IMR-90 (cell line): ENCODE results near the gene USP36. TPM values are rescaled to one million over a fixed set of nuclear protein-coding genes. Genes with fewer than 3 reads are reported as not detected.

Source experiments
- ATAC-seq: fragments of 200-7000 bp; cut with Tn5 transposase; 2 replicates; pipeline ENCODE4 v1.9.1; 2020; ENCODE audit warnings: low read depth, mild to moderate bottlenecking, moderate library complexity
- BruUV-seq: library from RNA; stranded (reverse); fragments of 400-500 nt; replicated peaks from 2 replicates; lab custom pipeline; 2021; lab: Mats Ljungman, UMichigan
- CTCF ChIA-PET: fragments of 300-600 bp; formaldehyde crosslinking; extraction: SDS; loops from one replicate; lab custom pipeline; 2021; ENCODE audit warnings: antibody characterized with exemption; lab: Yijun Ruan, JAX
- POLR2A ChIA-PET: fragments of 300-600 bp; sonication (Branson Sonifier 250); formaldehyde crosslinking; loops from one replicate; lab custom pipeline; 2022; ENCODE audit warnings: antibody characterized with exemption; ENCODE audit not compliant: unreplicated experiment; lab: Charles Lee
- DNase-seq: peaks from one replicate; pipeline ENCODE4 v3.0.0; 2013
- H2AFZ ChIP-seq: replicated peaks from 2 replicates; pipeline ENCODE3; 2013; ENCODE audit warnings: low read length, mild to moderate bottlenecking; ENCODE audit not compliant: poor library complexity
- H2AK5ac ChIP-seq: 2 replicates; pipeline ENCODE4 v1.6.1; 2013; ENCODE audit warnings: low read depth, low read length, inconsistent platforms
- H2AK9ac ChIP-seq: replicated peaks from 2 replicates; pipeline ENCODE3; 2013; ENCODE audit warnings: mild to moderate bottlenecking, low read depth, low read length, moderate library complexity; ENCODE audit not compliant: poor library complexity
- H2BK120ac ChIP-seq: 2 replicates; pipeline ENCODE4 v1.6.1; 2013; ENCODE audit warnings: low read depth, low read length, inconsistent platforms
- H2BK15ac ChIP-seq: 3 replicates; pipeline ENCODE4 v1.6.1; 2013; ENCODE audit warnings: low read depth, low read length, inconsistent platforms
- H2BK20ac ChIP-seq: 2 replicates; pipeline ENCODE4 v1.6.1; 2013; ENCODE audit warnings: low read depth, mild to moderate bottlenecking, inconsistent platforms, low read length, moderate library complexity
- H2BK5ac ChIP-seq: 2 replicates; pipeline ENCODE4 v1.6.1; 2013; ENCODE audit warnings: mild to moderate bottlenecking, low read depth, low read length, inconsistent platforms; ENCODE audit not compliant: poor library complexity, severe bottlenecking
- H3K14ac ChIP-seq: replicated peaks from 2 replicates; pipeline ENCODE4 v1.6.1; 2013; ENCODE audit warnings: low read depth, low read length, inconsistent platforms
- H3K18ac ChIP-seq: 2 replicates; pipeline ENCODE4 v1.6.1; 2013; ENCODE audit warnings: low read depth, low read length, control low read depth
- H3K23ac ChIP-seq: 2 replicates; pipeline ENCODE4 v1.6.1; 2013; ENCODE audit warnings: low read depth, low read length, inconsistent platforms
- H3K27ac ChIP-seq: 2 replicates; pipeline ENCODE4 v1.5.1; 2013; ENCODE audit warnings: mild to moderate bottlenecking, control low read depth, low read length; ENCODE audit not compliant: insufficient read depth
- H3K27me3 ChIP-seq: 2 replicates; pipeline ENCODE4 v1.6.1; 2013; ENCODE audit warnings: low read length; ENCODE audit not compliant: control insufficient read depth, insufficient read depth
- H3K36me3 ChIP-seq: 2 replicates; pipeline ENCODE4 v1.6.1; 2013; ENCODE audit warnings: low read length, mixed read lengths; ENCODE audit not compliant: control insufficient read depth, insufficient read depth
- H3K4ac ChIP-seq: 2 replicates; pipeline ENCODE4 v1.6.1; 2013; ENCODE audit warnings: low read depth, low read length, inconsistent platforms
- H3K4me1 ChIP-seq: 2 replicates; pipeline ENCODE4 v1.6.1; 2013; ENCODE audit warnings: low read length, mixed read lengths; ENCODE audit not compliant: control insufficient read depth, insufficient read depth
- H3K4me2 ChIP-seq: 2 replicates; pipeline ENCODE4 v1.6.1; 2013; ENCODE audit warnings: low read depth, mild to moderate bottlenecking, control low read depth, low read length, moderate library complexity
- H3K4me3 ChIP-seq: 2 replicates; pipeline ENCODE4 v1.5.1; 2013; ENCODE audit warnings: low read depth, mild to moderate bottlenecking, control low read depth, low read length, moderate library complexity; ENCODE audit not compliant: insufficient read depth
- H3K56ac ChIP-seq: 2 replicates; pipeline ENCODE4 v1.6.1; 2013; ENCODE audit warnings: low read length, inconsistent platforms; ENCODE audit not compliant: insufficient read depth; ENCODE audit errors: extremely low read depth
- H3K79me1 ChIP-seq, 2 experiments: 2 replicates each; pipeline ENCODE4 v1.6.1; 2013; ENCODE audit warnings: low read length in 2 of 2, inconsistent platforms in 1 of 2, low read depth in 1 of 2
- H3K9ac ChIP-seq: 2 replicates; pipeline ENCODE4 v1.6.1; 2013; ENCODE audit warnings: low read depth, low read length, control low read depth
- H3K9me1 ChIP-seq: 2 replicates; pipeline ENCODE4 v1.6.1; 2013; ENCODE audit warnings: low read length, inconsistent platforms; ENCODE audit not compliant: insufficient read depth
- H3K9me3 ChIP-seq: 2 replicates; pipeline ENCODE4 v1.6.1; 2013; ENCODE audit warnings: low read length; ENCODE audit not compliant: control insufficient read depth, insufficient read depth
- H4K20me1 ChIP-seq: 2 replicates; pipeline ENCODE4 v1.6.1; 2013; ENCODE audit warnings: low read length, inconsistent platforms; ENCODE audit not compliant: insufficient read depth
- H4K5ac ChIP-seq: 2 replicates; pipeline ENCODE4 v1.6.1; 2013; ENCODE audit warnings: mild to moderate bottlenecking, low read depth, low read length, control low read depth
- H4K8ac ChIP-seq, 2 experiments: 2 replicates each; pipeline ENCODE4 v1.6.1; 2013; ENCODE audit warnings: low read depth in 2 of 2, low read length in 2 of 2, control low read depth in 1 of 2, inconsistent platforms in 1 of 2
- H4K91ac ChIP-seq: 2 replicates; pipeline ENCODE4 v1.6.1; 2013; ENCODE audit warnings: low read depth, low read length, inconsistent platforms; ENCODE audit not compliant: insufficient read depth
- MXI1 ChIP-seq: IDR thresholded peaks from 2 replicates; pipeline ENCODE4 v1.6.1; 2012; ENCODE audit warnings: low read depth, mild to moderate bottlenecking, low read length, moderate library complexity, borderline replicate concordance
- WGBS, 2 experiments: methylation state at CpG; one replicate each; pipeline versions ENCODE4 v1.1.5 to v1.1.7; 2013; ENCODE audit warnings: missing lambda C conversion rate in 2 of 2; ENCODE audit not compliant: insufficient read length in 1 of 2; ENCODE audit errors: extremely low coverage in 2 of 2; 5-methylcytosine and 5-hydroxymethylcytosine counted together
- dilution Hi-C: fragments of 300-500 bp; cut with HindIII; formaldehyde crosslinking; loops from one replicate; pipeline ENCODE4 v1.14.3; 2018; ENCODE audit warnings: low sequenced_read_pairs; ENCODE audit not compliant: unreplicated experiment
- in situ Hi-C: fragments of 300-500 bp; cut with MboI; formaldehyde crosslinking; loops from 3 replicates; pipeline ENCODE4 v1.14.3; 2019; ENCODE audit warnings: low sequenced_read_pairs, inconsistent platforms, mixed read lengths
- intact Hi-C: fragments of 100-400 bp; cut with micrococcal nuclease; formaldehyde crosslinking; loops from 2 replicates; pipeline ENCODE4 v1.10.0; 2022
- polyA plus RNA-seq, 3 experiments: library from polyadenylated mRNA; depleted of rRNA; stranded (reverse); fragments of >200 nt; gene quantifications; 2 replicates each; pipeline ENCODE4 v1.2.3, GENCODE V29; 2012; ENCODE audit warnings: low replicate concordance in 1 of 3
- total RNA-seq: library from RNA; depleted of rRNA; stranded (reverse); fragments of >200 nt; gene quantifications from 2 replicates; pipeline ENCODE4 v1.2.3, GENCODE V29; 2012

Gene USP36
- total and polyA plus RNA-seq, 2 of the 4 experiments (the other 2 are of a cell fraction) = 30.6 to 38.3 TPM

DNA sequence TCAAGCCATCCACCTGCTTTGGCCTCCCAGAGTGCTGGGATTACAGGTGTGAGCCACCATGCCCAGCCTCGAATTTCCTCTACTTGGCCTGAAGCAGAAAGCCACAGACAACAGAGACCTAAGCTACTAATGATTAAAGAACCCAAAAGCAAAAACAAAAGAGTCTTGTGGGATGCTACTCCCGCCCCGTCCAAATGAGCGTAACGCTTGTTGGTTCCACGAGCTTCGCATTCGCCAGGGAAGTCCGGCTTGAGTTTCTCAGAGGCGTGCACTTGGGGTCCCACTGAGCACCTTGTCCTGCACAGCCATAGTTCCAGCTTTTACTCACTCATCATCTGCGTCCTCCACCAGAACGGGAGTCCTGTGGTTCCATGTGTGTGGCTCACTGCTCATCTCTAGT, 46.3 kb upstream of the USP36 start:
- peaks cover 43% of the 10 kb centered on the region for H3K9me1 ChIP-seq
- H3K4ac ChIP-seq = no peak overlapping the region
- H2BK5ac ChIP-seq = no peak overlapping the region
- no peaks in the 10 kb centered on the region for H3K9me3 ChIP-seq
- TF ChIP-seq MXI1 = no peak
- H3K4me3 ChIP-seq = no peak overlapping the region
- no peak overlapping the region for H3K18ac ChIP-seq
- H4K8ac ChIP-seq = no peak overlapping the region
- WGBS, 2 experiments = 90% methylated on average over 8 of the region's 12 CpGs; no CpG with 5 or more reads in 1 of the 2 experiments
- no peak overlapping the region for H3K4me2 ChIP-seq
- no peaks in the 10 kb centered on the region for H3K27me3 ChIP-seq
- H2AK9ac ChIP-seq = peak overlapping the region; percentile 38
- peak overlapping the region; percentile 19; the same call in 1 of the 2 replicates for H2AK5ac ChIP-seq
- no peak overlapping the region for H3K56ac ChIP-seq
- peaks cover 44% of the 10 kb centered on the region for H3K4me1 ChIP-seq
- H2BK20ac ChIP-seq = no peak overlapping the region
- ChIA-PET POLR2A (no interaction called here), CTCF (interaction anchor here (2.2 kb wide), 1 partner anchor 21 kb away, joined by 9 read pairs; no protein-coding TSS in a partner anchor)
- ATAC-seq (no peak), DNase-seq (no peak)
- peaks cover 65% of the 10 kb centered on the region for H4K20me1 ChIP-seq
- no peak overlapping the region for H2BK15ac ChIP-seq
- H4K5ac ChIP-seq = no peak overlapping the region
- peaks cover 12% of the 10 kb centered on the region; the same call in 1 of the 2 replicates for H3K36me3 ChIP-seq
- dilution Hi-C loops (no loop called here), intact Hi-C loops (no loop called here), in situ Hi-C loops (no loop called here)
- H4K91ac ChIP-seq = no peak overlapping the region
- no peak overlapping the region for H3K27ac ChIP-seq
- no peak overlapping the region for H3K14ac ChIP-seq
- no peak overlapping the region for H2BK120ac ChIP-seq
- H2AFZ ChIP-seq = no peak overlapping the region
- H3K79me1 ChIP-seq = peaks cover 36 to 91% of the 10 kb centered on the region in 2 experiments
- BruUV-seq = no TSS peak
- no peak overlapping the region for H3K23ac ChIP-seq
- H3K9ac ChIP-seq = no peak overlapping the region
